ENCODE results near the gene KCTD1. TPM values are rescaled to one million over a fixed set of nuclear protein-coding genes. Genes with fewer than 3 reads are reported as not detected.

KCTD1 gene
- total and polyA plus RNA-seq, 2 of the 8 experiments (the other 6 are each of a cell fraction or from before 2014, with no cell fraction given) = 7.7 to 14.0 TPM

GRCh38 chr18:26562568-26562967 lies 14.2 kb upstream of the KCTD1 start:
- H4K8ac ChIP-seq (ENCODE audit: extremely low read depth, insufficient read depth, low read length) = no peak overlapping the region
- H3K23ac ChIP-seq (ENCODE audit: insufficient read length) = no peak overlapping the region
- H3K79me1 ChIP-seq (ENCODE audit: low read depth, low read length) = no peaks in the 10 kb centered on the region
- no peak for TF ChIP-seq CREB1 (IDR thresholded peaks at IDR 0.05)
- no peaks in the 10 kb centered on the region for H3K27me3 ChIP-seq (replicated peaks in 1 of 4; ENCODE audit: control insufficient read depth in 3 of 4, extremely low read depth in 1 of 4, insufficient read depth in 3 of 4, low read length in 3 of 4)
- no peak overlapping the region for H2AK5ac ChIP-seq (ENCODE audit: low read depth, low read length)
- CTCF ChIA-PET (ENCODE audit: partially characterized antibody) = no interaction called here
- H3K27ac ChIP-seq (ENCODE audit: low read depth, low read length) = no peak overlapping the region
- no peak overlapping the region for H3K56ac ChIP-seq (replicated peaks; ENCODE audit: insufficient read length, low read depth, low read length)
- no peaks in the 10 kb centered on the region for H3K79me2 ChIP-seq (ENCODE audit: control insufficient read depth in 1 of 2, insufficient read depth in 2 of 2, low read length in 2 of 2)
- H3K36me3 ChIP-seq (ENCODE audit: control insufficient read depth in 2 of 4, insufficient read depth in 4 of 4, low read length in 3 of 4) = no peaks in the 10 kb centered on the region
- H4K5ac ChIP-seq (ENCODE audit: insufficient read length, low read depth, low read length) = no peak overlapping the region
- no peaks in the 10 kb centered on the region for H3K9me3 ChIP-seq (ENCODE audit: insufficient read depth in 2 of 2, low read depth in 1 of 2, low read length in 1 of 2)
- POLR2A ChIA-PET (ENCODE audit: partially characterized antibody) = no interaction called here
- H2AFZ ChIP-seq (ENCODE audit: low read length) = no peak overlapping the region
- no peak overlapping the region for H2BK15ac ChIP-seq (ENCODE audit: low read length)
- H3K4me3 ChIP-seq (ENCODE audit: extremely low read depth in 1 of 4, insufficient read depth in 2 of 4, low read depth in 3 of 4, low read length in 4 of 4) = no peak overlapping the region
- H3K18ac ChIP-seq (ENCODE audit: extremely low read depth, low read length) = no peak overlapping the region
- WGBS, 2 experiments (ENCODE audit: extremely low coverage in 1 of 2, insufficient coverage in 1 of 2, insufficient read length in 1 of 2, insufficient replicate concordance in 2 of 2, low coverage in 1 of 2, low lambda C conversion rate in 2 of 2, missing lambda C conversion rate in 1 of 2) = 93% methylated on average over 2 of the region's 2 CpGs; no CpG with 5 or more reads in 1 of the 2 experiments
- DNase-seq (ENCODE audit: low read depth in 1 of 2, low spot score in 2 of 2) (no peak), FAIRE-seq (no peak)
- H2BK12ac ChIP-seq (ENCODE audit: low read depth, low read length) = no peak overlapping the region
- peaks cover 0 to 3% (median 1%) of the 10 kb centered on the region in 4 experiments; a peak in 3 of 7 replicates for H3K4me1 ChIP-seq (replicated peaks in 1 of 4; ENCODE audit: control insufficient read depth in 3 of 4, insufficient read depth in 4 of 4, low read length in 3 of 4)
- no peak overlapping the region for H3K4me2 ChIP-seq (ENCODE audit: insufficient read depth in 1 of 2, low read depth in 2 of 2, low read length in 2 of 2)
- H2BK20ac ChIP-seq (ENCODE audit: low read length) = no peak overlapping the region
- no peak overlapping the region for H3K14ac ChIP-seq (ENCODE audit: insufficient read length)
- H3K9ac ChIP-seq (replicated peaks in 1 of 4; ENCODE audit: extremely low read depth in 1 of 4, low read depth in 3 of 4, low read length in 3 of 4) = no peak overlapping the region
- H4K20me1 ChIP-seq (replicated peaks in 1 of 2; ENCODE audit: control insufficient read depth in 1 of 2, insufficient read depth in 2 of 2, low read length in 2 of 2) = no peaks in the 10 kb centered on the region
- H4K91ac ChIP-seq (replicated peaks; ENCODE audit: insufficient read length, low read length) = no peak overlapping the region
- no peak overlapping the region for H2BK120ac ChIP-seq (replicated peaks; ENCODE audit: low read depth, low read length)
- H2BK5ac ChIP-seq (ENCODE audit: low read depth, low read length) = no peak overlapping the region
- H3K23me2 ChIP-seq (ENCODE audit: low read depth, low read length) = no peaks in the 10 kb centered on the region
- no peak overlapping the region for H3K4ac ChIP-seq (replicated peaks; ENCODE audit: insufficient read length, low read depth, low read length)

Data from H1 (cell line).